T-helper 17 cell (primary cell): Measurements from ENCODE around the gene ROR2. TPM values are rescaled to one million over a fixed set of nuclear protein-coding genes. Genes with fewer than 3 reads are reported as not detected.
A peak's percentile ranks its signal among the peaks of the same experiment; 100 is the strongest.

Experiments
- ATAC-seq: fragments of 150-1000 bp; cut with Tn5 transposase; 2 replicates; pipeline ENCODE4 v1.10.0; 2021; ENCODE audit warnings: mild to moderate bottlenecking, moderate library complexity
- DNase-seq, 3 donors: peaks; one replicate each; pipeline versions ENCODE4 v3.0.0 to v3.0.0-alpha.2; 2020 to 2021
- H3K9me3 ChIP-seq: one replicate; pipeline ENCODE4 v1.7.0; 2013; ENCODE audit warnings: low read length, mild to moderate bottlenecking; ENCODE audit not compliant: control insufficient read depth, poor library complexity, severe bottlenecking
- H3K27ac Mint-ChIP-seq: one replicate; pipeline ENCODE4 v1.8.0; 2022; ENCODE audit warnings: mild to moderate bottlenecking, moderate library complexity, mixed read lengths
- H3K27me3 Mint-ChIP-seq: one replicate; pipeline ENCODE4 v1.8.0; 2022; ENCODE audit warnings: mixed read lengths
- H3K36me3 Mint-ChIP-seq: one replicate; pipeline ENCODE4 v1.8.0; 2022; ENCODE audit warnings: low read depth, mixed read lengths
- H3K4me1 Mint-ChIP-seq: one replicate; pipeline ENCODE4 v1.8.0; 2022; ENCODE audit warnings: mild to moderate bottlenecking, mixed read lengths
- H3K4me3 Mint-ChIP-seq: one replicate; pipeline ENCODE4 v1.8.0; 2022; ENCODE audit warnings: mild to moderate bottlenecking, moderate library complexity, mixed read lengths
- total RNA-seq, 4 donors: library from RNA in 2 of 4; stranded (reverse) in 2 of 4; gene quantifications; one replicate each; pipeline ENCODE4 v1.2.3 and lab custom pipeline; 2022 to 2026

The ROR2 gene
- total RNA-seq, 2 donors from 2014 or later, result 0.22 to 0.37 TPM

DNA sequence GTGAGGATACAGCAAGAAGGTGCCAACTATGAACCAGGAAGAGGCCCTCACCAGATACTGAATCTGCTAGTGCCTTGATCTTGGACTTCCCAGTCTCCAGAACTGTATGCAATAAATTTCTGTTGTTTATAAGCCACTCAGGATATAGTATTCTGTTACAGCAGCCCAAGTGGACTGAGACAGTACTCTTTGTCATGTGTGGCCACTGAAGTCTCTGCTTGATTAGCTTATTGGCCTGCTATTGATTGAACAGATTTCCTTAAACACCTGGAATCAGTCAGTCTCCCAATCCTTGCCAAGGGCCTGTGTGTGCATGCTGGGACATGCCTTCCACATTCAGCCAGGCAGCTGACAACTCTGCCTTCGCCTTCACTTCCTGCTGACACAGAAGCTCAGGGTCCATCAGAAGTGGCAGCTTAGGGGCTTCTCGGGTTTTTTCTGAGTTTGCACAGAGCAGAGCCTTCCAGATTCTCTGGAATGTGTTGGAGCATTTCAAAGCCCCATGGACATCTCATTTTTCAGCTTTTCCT, 13.7 kb upstream of the ROR2 start:
- H3K27me3 Mint-ChIP-seq, result peaks cover 38% of the 10 kb centered on the region
- DNase-seq (no peak), ATAC-seq (no peak)
- no peaks in the 10 kb centered on the region for H3K9me3 ChIP-seq
- H3K36me3 Mint-ChIP-seq, result peaks cover 4% of the 10 kb centered on the region
- no peak overlapping the region for H3K27ac Mint-ChIP-seq
- H3K4me1 Mint-ChIP-seq, result no peaks in the 10 kb centered on the region
- no peak overlapping the region for H3K4me3 Mint-ChIP-seq

DNA sequence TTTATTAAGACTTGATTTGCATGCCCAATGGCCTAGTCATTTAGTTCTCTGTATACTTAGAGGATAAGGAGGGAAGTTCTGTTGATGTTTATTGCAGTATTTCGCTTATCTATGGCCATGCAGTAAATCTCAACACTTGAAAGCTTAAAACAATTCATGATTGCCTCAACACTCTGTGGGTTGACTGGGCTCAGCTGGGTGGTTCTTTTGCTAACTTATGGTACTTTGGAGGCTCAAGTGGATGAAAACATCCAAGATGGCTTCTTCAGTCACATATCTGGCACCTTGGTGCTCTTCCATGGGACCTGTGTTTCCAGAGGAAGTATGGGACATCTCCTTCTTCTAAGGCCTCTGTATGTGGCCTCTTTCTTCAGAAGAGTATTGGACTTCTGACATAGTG, 10.3 kb upstream of the ROR2 start:
- no peaks in the 10 kb centered on the region for H3K9me3 ChIP-seq
- no peak overlapping the region for H3K4me3 Mint-ChIP-seq
- no peak for DNase-seq
- peaks cover 4% of the 10 kb centered on the region for H3K36me3 Mint-ChIP-seq
- H3K4me1 Mint-ChIP-seq, result no peaks in the 10 kb centered on the region
- H3K27me3 Mint-ChIP-seq, result peaks cover 14% of the 10 kb centered on the region
- H3K27ac Mint-ChIP-seq, result no peak overlapping the region
- no peak for ATAC-seq

DNA sequence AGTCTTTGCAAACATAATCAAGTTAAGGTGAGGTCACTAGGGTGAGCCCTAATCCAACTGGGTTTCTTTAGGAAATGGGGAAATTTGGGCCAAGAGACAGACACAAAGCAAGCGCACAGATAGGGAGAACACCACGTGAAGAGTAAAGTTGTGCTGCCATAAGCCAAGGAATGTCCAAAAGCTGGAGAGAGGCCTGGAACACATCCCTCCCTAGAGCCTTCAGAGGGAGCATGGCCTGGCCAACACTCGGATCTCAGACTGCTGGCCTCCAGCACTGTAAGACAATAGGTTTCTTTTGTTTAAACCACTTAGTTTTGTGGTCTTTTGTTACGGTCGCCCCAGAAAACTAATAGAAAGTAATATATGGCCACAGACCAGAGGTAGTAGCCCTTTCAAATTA, 8.1 kb upstream of the ROR2 start:
- Mint-ChIP-seq H3K27ac (no peak overlapping the region), H3K4me3 (no peak overlapping the region), H3K36me3 (peaks cover 10% of the 10 kb centered on the region), H3K4me1 (peaks cover 8% of the 10 kb centered on the region), H3K27me3 (peaks cover 30% of the 10 kb centered on the region)
- no peaks in the 10 kb centered on the region for H3K9me3 ChIP-seq
- ATAC-seq (no peak), DNase-seq (no peak)

DNA sequence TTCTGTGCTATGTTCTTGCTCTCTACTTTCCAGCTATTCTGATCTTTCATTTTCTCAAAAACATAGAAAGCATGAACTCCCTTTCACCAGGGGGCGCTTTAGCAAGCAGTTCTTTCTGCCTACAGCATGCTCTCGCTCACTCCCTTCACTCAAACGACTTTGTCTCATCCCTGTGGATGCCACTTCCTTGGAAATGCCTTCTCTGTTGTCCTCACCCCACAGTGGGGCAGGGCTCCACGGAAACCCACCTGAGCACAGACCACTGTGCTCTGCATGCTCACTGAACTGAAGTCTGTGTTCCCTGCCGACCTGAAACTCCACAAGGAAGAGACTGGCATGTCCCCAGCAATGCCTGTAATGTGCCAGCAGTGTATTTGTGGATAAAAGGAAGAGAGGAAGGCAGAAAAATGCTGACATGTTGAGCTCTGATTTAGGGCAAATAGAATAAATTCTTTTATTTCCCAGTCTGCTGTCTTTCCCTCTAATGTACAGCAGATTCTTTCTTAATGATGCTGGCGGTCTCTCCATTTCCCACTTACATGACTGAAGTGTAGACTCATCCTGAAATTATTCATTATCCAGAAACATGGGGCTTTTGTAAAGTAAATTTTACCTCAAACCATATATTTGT, 4.9 kb upstream of the ROR2 start:
- peaks cover 12% of the 10 kb centered on the region for H3K36me3 Mint-ChIP-seq
- H3K9me3 ChIP-seq, result no peaks in the 10 kb centered on the region
- no peak for ATAC-seq
- no peak for DNase-seq
- no peak overlapping the region for H3K27ac Mint-ChIP-seq
- H3K27me3 Mint-ChIP-seq, result peaks cover 56% of the 10 kb centered on the region
- H3K4me3 Mint-ChIP-seq, result no peak overlapping the region
- peaks cover 10% of the 10 kb centered on the region for H3K4me1 Mint-ChIP-seq

DNA sequence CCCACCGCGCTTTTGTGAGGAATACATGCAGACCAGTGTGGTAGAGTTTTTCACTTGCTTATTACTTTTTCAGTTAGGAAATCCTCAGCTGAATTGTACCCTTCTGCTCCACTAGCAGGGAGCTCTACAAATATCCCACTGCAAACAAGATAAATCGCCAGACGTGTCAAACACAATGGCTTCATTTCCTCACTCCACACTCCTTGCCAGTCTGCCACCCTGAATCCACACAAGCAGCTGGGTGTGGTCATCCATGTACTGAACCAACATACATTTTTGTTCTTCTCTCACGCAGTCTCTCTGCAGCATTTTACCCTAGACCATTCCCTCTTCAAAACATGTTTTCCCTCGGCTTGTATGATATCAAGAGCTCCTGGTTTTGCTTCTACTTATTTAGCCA, 3.7 kb upstream of the ROR2 start:
- H3K4me1 Mint-ChIP-seq, result peaks cover 10% of the 10 kb centered on the region
- H3K27ac Mint-ChIP-seq, result no peak overlapping the region
- H3K36me3 Mint-ChIP-seq, result peaks cover 12% of the 10 kb centered on the region
- DNase-seq (no peak), ATAC-seq (no peak)
- peaks cover 56% of the 10 kb centered on the region for H3K27me3 Mint-ChIP-seq
- no peaks in the 10 kb centered on the region for H3K9me3 ChIP-seq
- no peak overlapping the region for H3K4me3 Mint-ChIP-seq

DNA sequence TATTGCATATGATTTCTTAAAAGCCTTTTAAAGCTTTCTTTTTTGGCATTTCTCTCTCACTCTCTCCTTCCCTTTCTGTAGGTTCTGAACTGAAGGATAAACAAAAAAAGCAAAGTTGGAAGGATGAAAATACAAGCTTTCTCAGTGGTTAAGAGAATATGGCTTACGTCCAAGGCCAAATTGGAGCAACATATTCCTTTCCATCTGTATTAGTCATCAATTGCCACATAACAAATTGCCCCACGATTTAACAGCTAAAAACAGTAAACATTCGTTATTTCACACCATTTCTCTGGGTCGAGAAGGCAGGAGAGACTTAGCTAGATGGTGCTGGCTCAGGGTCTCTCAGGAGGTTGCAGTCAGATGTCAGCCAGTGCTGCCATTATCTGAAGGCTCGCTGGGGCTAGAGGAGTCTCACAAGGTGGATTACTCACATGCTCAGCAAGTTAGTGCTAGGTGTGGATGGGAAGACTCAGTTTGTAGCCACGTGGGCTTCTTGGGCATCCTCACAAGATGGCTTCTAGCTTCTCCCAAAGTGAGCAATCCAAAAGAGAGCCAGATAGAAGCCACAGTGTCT, 2.0 kb upstream of the ROR2 start:
- peaks cover 10% of the 10 kb centered on the region for H3K4me1 Mint-ChIP-seq
- H3K36me3 Mint-ChIP-seq, result peaks cover 12% of the 10 kb centered on the region
- H3K27me3 Mint-ChIP-seq, result peaks cover 64% of the 10 kb centered on the region
- ATAC-seq (no peak), DNase-seq (no peak)
- H3K27ac Mint-ChIP-seq, result no peak overlapping the region
- no peaks in the 10 kb centered on the region for H3K9me3 ChIP-seq
- H3K4me3 Mint-ChIP-seq, result peak overlapping the region; percentile 31

DNA sequence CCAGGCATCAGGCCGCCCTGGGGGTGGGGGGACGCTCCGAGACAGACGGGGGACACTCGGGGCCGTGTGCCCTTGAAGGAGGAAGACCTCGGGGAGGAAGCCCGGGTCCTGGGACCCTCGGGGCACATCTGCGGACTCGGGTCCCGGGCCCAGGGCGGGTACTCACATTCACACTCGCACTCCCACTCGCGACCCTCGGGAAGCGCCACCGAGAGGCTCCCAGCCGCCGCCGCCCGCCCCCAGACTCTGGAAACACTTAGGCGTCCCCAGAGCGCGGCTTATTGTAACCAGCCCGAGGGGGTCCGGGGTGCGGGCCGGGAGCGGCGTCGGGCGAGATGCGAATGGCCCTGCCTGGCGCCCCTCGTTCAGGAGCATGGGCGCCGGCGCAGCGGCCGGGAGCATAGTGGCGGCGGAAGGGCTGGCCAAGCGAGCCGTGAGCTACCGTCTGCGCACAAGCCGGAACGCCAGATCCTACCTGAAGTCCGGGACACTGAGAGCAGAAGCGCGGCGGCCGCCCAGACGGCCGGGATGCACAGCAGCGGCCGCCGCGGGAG, 559 bp downstream of the ROR2 start:
- H3K36me3 Mint-ChIP-seq, result peaks cover 9% of the 10 kb centered on the region
- DNase-seq (no peak), ATAC-seq (no peak)
- H3K4me3 Mint-ChIP-seq, result no peak overlapping the region
- H3K9me3 ChIP-seq, result no peaks in the 10 kb centered on the region
- peaks cover 70% of the 10 kb centered on the region for H3K27me3 Mint-ChIP-seq
- peaks cover 4% of the 10 kb centered on the region for H3K4me1 Mint-ChIP-seq
- H3K27ac Mint-ChIP-seq, result no peak overlapping the region

DNA sequence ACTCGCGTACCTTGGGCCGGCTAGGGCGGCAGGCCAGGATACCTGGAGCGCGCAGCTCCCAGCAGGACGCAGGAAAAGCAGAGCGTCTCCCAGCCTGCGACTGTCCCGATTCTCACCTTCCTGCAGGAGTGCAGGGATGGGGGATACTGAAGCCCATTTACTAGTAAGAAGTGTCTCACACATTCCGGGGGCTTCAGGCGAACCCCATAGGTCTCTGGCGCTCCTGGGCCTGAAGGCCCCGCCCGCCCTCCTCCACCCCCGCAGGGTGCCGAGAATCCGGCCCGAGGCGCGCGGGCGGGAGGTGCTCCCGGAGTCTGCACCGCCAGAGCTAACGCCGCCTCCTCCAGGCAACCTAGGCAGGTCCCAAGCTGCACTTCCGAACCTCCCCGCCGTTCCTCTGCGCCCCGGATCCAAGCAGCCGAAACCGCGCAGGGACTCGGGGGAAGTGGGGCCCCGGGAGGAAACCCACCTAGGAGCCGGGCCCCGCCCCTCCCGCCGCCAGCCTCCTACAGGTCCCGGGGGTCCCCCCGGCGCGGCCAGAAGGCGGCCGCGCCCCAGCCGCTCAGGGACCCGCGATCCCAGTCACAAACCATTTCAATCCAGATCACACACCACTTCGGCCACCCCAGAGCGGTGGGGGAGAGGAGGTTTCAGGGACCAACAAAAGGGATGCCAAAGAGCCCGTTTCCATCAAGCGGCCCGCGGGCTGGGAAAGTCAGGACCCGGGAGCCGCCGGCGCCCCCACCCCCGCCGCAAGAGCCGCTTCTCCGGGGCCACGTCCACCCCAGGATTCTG, 1.2 kb downstream of the ROR2 start:
- H3K9me3 ChIP-seq, result no peaks in the 10 kb centered on the region
- H3K4me3 Mint-ChIP-seq, result peak overlapping the region; percentile 21
- peaks cover 4% of the 10 kb centered on the region for H3K36me3 Mint-ChIP-seq
- H3K27me3 Mint-ChIP-seq, result peaks cover 70% of the 10 kb centered on the region
- DNase-seq, result no peak
- ATAC-seq, result peak; percentile 48
- peaks cover 3% of the 10 kb centered on the region for H3K4me1 Mint-ChIP-seq
- H3K27ac Mint-ChIP-seq, result no peak overlapping the region

DNA sequence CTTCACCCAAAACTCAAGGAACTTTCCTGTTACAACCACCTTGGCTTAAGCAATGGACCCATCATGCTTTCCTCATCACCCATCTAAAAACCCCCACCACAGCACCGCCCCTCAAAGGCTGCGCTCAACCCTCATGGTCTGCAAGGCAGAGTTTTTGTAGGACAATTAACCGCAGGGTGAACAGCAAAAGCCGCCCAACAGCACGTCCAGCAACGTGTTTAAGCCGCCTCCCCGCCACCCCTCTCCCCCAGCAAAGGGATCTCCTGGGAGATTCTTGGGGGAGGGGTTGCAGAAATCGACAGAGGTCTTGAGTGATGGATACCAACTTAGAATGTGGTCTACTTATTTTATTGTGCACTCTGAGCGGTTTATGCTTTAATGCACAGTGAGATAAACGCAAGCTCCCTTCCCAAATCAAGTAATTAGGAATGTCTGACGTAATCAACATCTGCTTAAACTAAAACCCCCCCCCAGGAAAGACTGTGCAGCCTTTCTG, 1.9 kb downstream of the ROR2 start:
- H3K4me1 Mint-ChIP-seq, result peaks cover 3% of the 10 kb centered on the region
- no peak for DNase-seq
- H3K36me3 Mint-ChIP-seq, result peaks cover 6% of the 10 kb centered on the region
- ATAC-seq, result no peak
- H3K9me3 ChIP-seq, result no peaks in the 10 kb centered on the region
- no peak overlapping the region for H3K27ac Mint-ChIP-seq
- peak overlapping the region; percentile 49 for H3K4me3 Mint-ChIP-seq
- H3K27me3 Mint-ChIP-seq, result peaks cover 69% of the 10 kb centered on the region

DNA sequence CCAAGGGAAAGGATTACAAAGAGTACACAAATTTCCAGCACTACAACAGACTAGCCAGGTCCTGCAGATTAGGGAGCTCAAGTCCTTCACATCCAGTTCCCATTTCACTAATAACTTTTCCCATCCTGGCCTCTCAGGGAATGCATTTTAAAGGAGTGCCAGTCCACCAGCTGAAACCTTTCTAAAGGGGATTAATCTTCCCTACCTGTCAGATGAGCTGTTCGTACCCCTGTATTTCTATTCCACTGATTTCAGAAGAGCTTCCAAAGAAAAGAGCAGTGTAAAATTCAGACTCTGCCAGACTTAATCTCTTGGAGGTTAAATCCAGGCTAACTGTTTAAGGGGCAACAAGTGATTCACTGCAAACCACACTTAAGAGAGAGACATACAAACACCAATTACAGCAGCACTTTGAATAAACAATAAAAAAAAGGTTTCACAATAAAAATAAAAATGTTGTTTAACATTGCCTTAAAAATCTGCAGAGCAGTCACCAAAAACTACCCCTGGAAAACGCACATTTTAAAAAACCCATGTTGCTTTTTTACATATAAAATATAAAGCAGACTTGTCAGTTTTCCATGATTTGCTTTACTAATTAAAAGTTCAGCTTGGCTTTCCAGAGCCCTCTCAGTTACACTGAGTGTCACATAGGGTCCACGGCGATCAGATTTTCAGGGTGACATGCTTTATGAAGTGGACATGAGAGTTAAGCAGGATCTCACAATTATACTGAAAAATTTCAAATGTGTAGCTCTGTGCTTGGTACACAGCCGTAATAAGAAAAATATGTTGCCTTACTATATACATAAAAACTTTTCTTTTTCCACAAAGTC, 3.2 kb downstream of the ROR2 start:
- H3K27ac Mint-ChIP-seq, result no peak overlapping the region

DNA sequence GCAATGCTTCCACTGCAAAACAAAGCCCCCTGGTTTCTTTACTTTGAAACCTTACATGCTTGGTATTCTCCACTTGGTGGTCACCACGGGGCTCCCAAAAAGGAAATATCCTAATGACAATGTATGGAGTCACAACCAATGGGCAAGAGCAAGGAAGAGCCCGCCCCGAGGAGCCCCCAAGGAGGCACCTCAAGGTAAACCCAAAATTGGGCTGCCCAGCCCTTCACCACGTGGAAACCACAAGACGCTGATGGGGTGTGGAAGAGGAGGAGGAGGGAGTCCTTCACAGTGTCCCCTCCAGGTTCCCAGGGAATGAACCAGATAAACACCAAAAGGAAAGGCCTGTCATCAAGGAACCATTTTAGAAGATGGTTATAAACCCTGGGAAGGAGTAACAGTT, 3.8 kb downstream of the ROR2 start:
- peaks cover 63% of the 10 kb centered on the region for H3K27me3 Mint-ChIP-seq
- H3K27ac Mint-ChIP-seq, result no peak overlapping the region
- peaks cover 3% of the 10 kb centered on the region for H3K4me1 Mint-ChIP-seq
- DNase-seq (no peak), ATAC-seq (no peak)
- H3K4me3 Mint-ChIP-seq, result no peak overlapping the region
- peaks cover 2% of the 10 kb centered on the region for H3K36me3 Mint-ChIP-seq
- H3K9me3 ChIP-seq, result no peaks in the 10 kb centered on the region

More for the DNA sequence above, 3.2 kb downstream of the ROR2 start:
- peaks cover 3% of the 10 kb centered on the region for H3K4me1 Mint-ChIP-seq
- peaks cover 65% of the 10 kb centered on the region for H3K27me3 Mint-ChIP-seq
- DNase-seq (no peak), ATAC-seq (no peak)
- H3K4me3 Mint-ChIP-seq, result no peak overlapping the region
- H3K9me3 ChIP-seq, result no peaks in the 10 kb centered on the region
- peaks cover 4% of the 10 kb centered on the region for H3K36me3 Mint-ChIP-seq

DNA sequence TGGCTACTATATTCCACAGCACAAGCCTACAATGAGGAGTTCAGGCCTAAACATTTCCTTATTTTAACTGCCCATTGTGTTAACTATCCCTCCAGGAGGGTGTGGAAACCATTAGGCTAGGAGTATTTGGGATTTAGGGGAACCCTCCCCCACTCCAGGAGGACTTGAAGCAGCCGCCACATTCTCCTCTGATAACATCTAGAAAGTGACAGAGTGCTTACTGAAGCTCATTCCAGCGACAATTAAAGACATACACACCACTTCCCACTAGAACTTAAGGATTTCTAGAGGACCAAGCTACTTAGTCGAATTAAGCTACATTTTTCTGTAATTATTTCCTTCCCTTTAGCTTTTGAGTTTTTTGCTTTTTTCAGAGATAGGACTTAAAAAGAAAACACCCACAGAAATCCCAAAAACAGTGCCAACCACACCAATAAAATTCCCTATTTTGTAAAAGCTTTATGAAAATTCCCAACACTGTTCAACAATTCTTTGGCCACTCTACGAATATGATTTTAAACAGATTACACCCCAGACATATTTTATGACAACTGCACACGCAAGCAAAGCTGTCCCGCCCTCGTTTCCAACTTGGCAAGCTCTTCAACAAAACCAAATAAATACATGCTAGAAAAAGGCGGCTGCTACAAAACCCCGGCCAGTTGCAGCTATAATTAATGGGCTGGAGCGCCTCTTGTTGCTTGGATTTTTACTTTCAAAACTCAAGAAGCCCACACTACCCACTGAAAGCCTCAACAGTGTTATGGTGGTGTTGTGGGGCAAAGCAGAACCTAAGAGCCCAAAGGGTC, 4.5 kb downstream of the ROR2 start:
- H3K4me3 Mint-ChIP-seq, result no peak overlapping the region
- DNase-seq, result no peak
- H3K27me3 Mint-ChIP-seq, result peaks cover 56% of the 10 kb centered on the region
- H3K36me3 Mint-ChIP-seq, result peaks cover 2% of the 10 kb centered on the region
- H3K9me3 ChIP-seq, result no peaks in the 10 kb centered on the region
- no peak overlapping the region for H3K27ac Mint-ChIP-seq
- no peak for ATAC-seq
- peaks cover 2% of the 10 kb centered on the region for H3K4me1 Mint-ChIP-seq
